ENCODE results near the gene SLC5A12.

The SLC5A12 gene

GRCh38 chr11:26704249-26704648 is 17.6 kb downstream of the SLC5A12 start:
- ATAC-seq (ENCODE audit: low read depth), result no peak
- DNase-seq (ENCODE audit: low spot score in 2 of 2), result no peak
- no peak overlapping the region for H3K27ac Mint-ChIP-seq

GRCh38 chr11:26703411-26704191 is 18.3 kb downstream of the SLC5A12 start:
- H3K9me3 Mint-ChIP-seq, result peaks cover 3% of the 10 kb centered on the region
- no peaks in the 10 kb centered on the region for H3K36me3 Mint-ChIP-seq
- H3K27ac Mint-ChIP-seq, result no peak overlapping the region
- DNase-seq (ENCODE audit: low spot score in 2 of 2) (no peak), ATAC-seq (ENCODE audit: low read depth) (no peak)
- no peaks in the 10 kb centered on the region for H3K27me3 Mint-ChIP-seq
- no peaks in the 10 kb centered on the region for H3K4me1 Mint-ChIP-seq
- no peak overlapping the region for H3K4me3 Mint-ChIP-seq

More at GRCh38 chr11:26704249-26704648, 17.6 kb downstream of the SLC5A12 start:
- no peaks in the 10 kb centered on the region for H3K36me3 Mint-ChIP-seq
- no peaks in the 10 kb centered on the region for H3K4me1 Mint-ChIP-seq
- H3K9me3 Mint-ChIP-seq, result peaks cover 3% of the 10 kb centered on the region
- H3K27me3 Mint-ChIP-seq, result no peaks in the 10 kb centered on the region
- no peak overlapping the region for H3K4me3 Mint-ChIP-seq

- H3K27me3 Mint-ChIP-seq, result no peaks in the 10 kb centered on the region
- no peak overlapping the region for H3K27ac Mint-ChIP-seq
- peaks cover 3% of the 10 kb centered on the region for H3K9me3 Mint-ChIP-seq
- DNase-seq (ENCODE audit: low spot score in 2 of 2) (no peak), ATAC-seq (ENCODE audit: low read depth) (no peak)
- H3K4me1 Mint-ChIP-seq, result no peaks in the 10 kb centered on the region
- H3K4me3 Mint-ChIP-seq, result no peak overlapping the region
- H3K36me3 Mint-ChIP-seq, result no peaks in the 10 kb centered on the region
Measured at GRCh38 chr11:26702406-26702805, 19.5 kb downstream of the SLC5A12 start.

GRCh38 chr11:26700574-26701235 is 21.2 kb downstream of the SLC5A12 start:
- DNase-seq (ENCODE audit: low spot score in 2 of 2), result no peak
- ATAC-seq (ENCODE audit: low read depth), result no peak
- Mint-ChIP-seq H3K27me3 (no peaks in the 10 kb centered on the region), H3K36me3 (no peaks in the 10 kb centered on the region), H3K27ac (no peak overlapping the region), H3K4me1 (no peaks in the 10 kb centered on the region), H3K9me3 (peaks cover 1% of the 10 kb centered on the region), H3K4me3 (no peak overlapping the region)

GRCh38 chr11:26698224-26698623 is 23.6 kb downstream of the SLC5A12 start:
- Mint-ChIP-seq H3K9me3 (no peaks in the 10 kb centered on the region), H3K27me3 (no peaks in the 10 kb centered on the region)

GRCh38 chr11:26696330-26696729 is 25.5 kb downstream of the SLC5A12 start:
- no peaks in the 10 kb centered on the region for H3K27me3 Mint-ChIP-seq
- DNase-seq (ENCODE audit: low spot score in 2 of 2) (no peak), ATAC-seq (ENCODE audit: low read depth) (no peak)
- H3K27ac Mint-ChIP-seq, result no peak overlapping the region
- H3K9me3 Mint-ChIP-seq, result no peaks in the 10 kb centered on the region
- no peak overlapping the region for H3K4me3 Mint-ChIP-seq
- no peaks in the 10 kb centered on the region for H3K36me3 Mint-ChIP-seq
- no peaks in the 10 kb centered on the region for H3K4me1 Mint-ChIP-seq

More at GRCh38 chr11:26698224-26698623, 23.6 kb downstream of the SLC5A12 start:
- ATAC-seq (ENCODE audit: low read depth) (no peak), DNase-seq (ENCODE audit: low spot score in 2 of 2) (no peak)
- Mint-ChIP-seq H3K4me1 (no peaks in the 10 kb centered on the region), H3K36me3 (no peaks in the 10 kb centered on the region), H3K27ac (no peak overlapping the region), H3K4me3 (no peak overlapping the region)

GRCh38 chr11:26688701-26689100 is 33.2 kb downstream of the SLC5A12 start:
- no peak for ATAC-seq (ENCODE audit: low read depth)
- Mint-ChIP-seq H3K36me3 (no peaks in the 10 kb centered on the region), H3K27ac (no peak overlapping the region), H3K4me1 (no peaks in the 10 kb centered on the region), H3K4me3 (no peak overlapping the region), H3K9me3 (peaks cover 1% of the 10 kb centered on the region), H3K27me3 (no peaks in the 10 kb centered on the region)
- no peak for DNase-seq (ENCODE audit: low spot score in 2 of 2)

GRCh38 chr11:26687351-26687750 is 34.5 kb downstream of the SLC5A12 start:
- Mint-ChIP-seq H3K9me3 (peaks cover 1% of the 10 kb centered on the region), H3K27me3 (no peaks in the 10 kb centered on the region), H3K36me3 (no peaks in the 10 kb centered on the region), H3K4me1 (no peaks in the 10 kb centered on the region), H3K4me3 (no peak overlapping the region), H3K27ac (no peak overlapping the region)
- no peak for DNase-seq (ENCODE audit: low spot score in 2 of 2)
- ATAC-seq (ENCODE audit: low read depth), result no peak

- DNase-seq (ENCODE audit: low spot score in 2 of 2) (no peak), ATAC-seq (ENCODE audit: low read depth) (no peak)
- Mint-ChIP-seq H3K4me3 (no peak overlapping the region), H3K27me3 (no peaks in the 10 kb centered on the region), H3K4me1 (peaks cover 2% of the 10 kb centered on the region), H3K9me3 (peaks cover 1% of the 10 kb centered on the region), H3K36me3 (no peaks in the 10 kb centered on the region), H3K27ac (no peak overlapping the region)
Measured at GRCh38 chr11:26677566-26677965, 44.3 kb downstream of the SLC5A12 start.

GRCh38 chr11:26676641-26677040 is 45.2 kb downstream of the SLC5A12 start:
- Mint-ChIP-seq H3K27ac (no peak overlapping the region), H3K4me3 (no peak overlapping the region), H3K36me3 (no peaks in the 10 kb centered on the region), H3K4me1 (peaks cover 2% of the 10 kb centered on the region), H3K9me3 (peaks cover 1% of the 10 kb centered on the region), H3K27me3 (no peaks in the 10 kb centered on the region)
- DNase-seq (ENCODE audit: low spot score in 2 of 2), result no peak
- no peak for ATAC-seq (ENCODE audit: low read depth)

GRCh38 chr11:26675233-26675928 is 46.5 kb downstream of the SLC5A12 start:
- Mint-ChIP-seq H3K4me1 (peaks cover 2% of the 10 kb centered on the region), H3K4me3 (no peak overlapping the region), H3K27ac (no peak overlapping the region), H3K36me3 (no peaks in the 10 kb centered on the region), H3K9me3 (peaks cover 1% of the 10 kb centered on the region), H3K27me3 (no peaks in the 10 kb centered on the region)
- ATAC-seq (ENCODE audit: low read depth) (no peak), DNase-seq (ENCODE audit: low spot score in 2 of 2) (no peak)

- DNase-seq (ENCODE audit: low spot score in 2 of 2), result no peak
- H3K4me1 Mint-ChIP-seq, result no peaks in the 10 kb centered on the region
- H3K36me3 Mint-ChIP-seq, result no peaks in the 10 kb centered on the region
- no peaks in the 10 kb centered on the region for H3K9me3 Mint-ChIP-seq
- no peak overlapping the region for H3K27ac Mint-ChIP-seq
- no peaks in the 10 kb centered on the region for H3K27me3 Mint-ChIP-seq
- no peak overlapping the region for H3K4me3 Mint-ChIP-seq
- no peak for ATAC-seq (ENCODE audit: low read depth)
Measured at GRCh38 chr11:26665946-26666345, 55.9 kb downstream of the SLC5A12 start.

- H3K4me3 Mint-ChIP-seq, result no peak overlapping the region
- no peak overlapping the region for H3K27ac Mint-ChIP-seq
- H3K9me3 Mint-ChIP-seq, result no peaks in the 10 kb centered on the region
- ATAC-seq (ENCODE audit: low read depth) (no peak), DNase-seq (ENCODE audit: low spot score in 2 of 2) (no peak)
- H3K36me3 Mint-ChIP-seq, result no peaks in the 10 kb centered on the region
- H3K4me1 Mint-ChIP-seq, result no peaks in the 10 kb centered on the region
- no peaks in the 10 kb centered on the region for H3K27me3 Mint-ChIP-seq
Measured at GRCh38 chr11:26665036-26665435, 56.8 kb downstream of the SLC5A12 start.

GRCh38 chr11:26662916-26663315 is 58.9 kb downstream of the SLC5A12 start:
- no peaks in the 10 kb centered on the region for H3K36me3 Mint-ChIP-seq

More at GRCh38 chr11:26662916-26663315, 58.9 kb downstream of the SLC5A12 start:
- no peaks in the 10 kb centered on the region for H3K9me3 Mint-ChIP-seq
- H3K27ac Mint-ChIP-seq, result no peak overlapping the region
- no peak overlapping the region for H3K4me3 Mint-ChIP-seq
- DNase-seq (ENCODE audit: low spot score in 2 of 2) (no peak), ATAC-seq (ENCODE audit: low read depth) (no peak)
- H3K27me3 Mint-ChIP-seq, result no peaks in the 10 kb centered on the region
- H3K4me1 Mint-ChIP-seq, result no peaks in the 10 kb centered on the region

Measured in memory B cell (primary cell).